Activated CD8-positive, alpha-beta T cell treated with anti-CD3 and anti-CD28 coated beads for 36 hours (primary cell): Measurements from ENCODE around the gene COG1. TPM values are rescaled to one million over a fixed set of nuclear protein-coding genes. Genes with fewer than 3 reads are reported as not detected.

Experiments
- ATAC-seq: fragments of 200-7000 bp; cut with Tn5 transposase; one replicate; pipeline ENCODE4 v1.10.0; 2021; ENCODE audit warnings: mild to moderate bottlenecking, moderate library complexity
- CTCF ChIA-PET: fragments of 350-600 bp; sonication (Branson Sonifier 250); formaldehyde crosslinking; loops from one replicate; lab custom pipeline; 2021; ENCODE audit warnings: antibody characterized with exemption; lab: Charles Lee
- POLR2A ChIA-PET: fragments of 350-600 bp; sonication (Branson Sonifier 250); formaldehyde crosslinking; loops from one replicate; lab custom pipeline; 2021; ENCODE audit warnings: antibody characterized with exemption; lab: Charles Lee
- DNase-seq: peaks from one replicate; pipeline ENCODE4 v3.0.0-alpha.2; 2020
- H3K27ac Mint-ChIP-seq: one replicate; pipeline ENCODE4 v1.8.0; 2021; ENCODE audit warnings: mild to moderate bottlenecking, mixed read lengths
- H3K27me3 Mint-ChIP-seq: one replicate; pipeline ENCODE4 v1.8.0; 2021; ENCODE audit warnings: mixed read lengths
- H3K36me3 Mint-ChIP-seq: one replicate; pipeline ENCODE4 v1.8.0; 2021; ENCODE audit warnings: low read depth, mixed read lengths
- H3K4me1 Mint-ChIP-seq: one replicate; pipeline ENCODE4 v1.8.0; 2021; ENCODE audit warnings: low read depth, mixed read lengths
- H3K4me3 Mint-ChIP-seq: one replicate; pipeline ENCODE4 v1.8.0; 2021; ENCODE audit warnings: mild to moderate bottlenecking, moderate library complexity, mixed read lengths
- H3K9me3 Mint-ChIP-seq: one replicate; pipeline ENCODE4 v1.8.0; 2021; ENCODE audit warnings: mixed read lengths
- intact Hi-C: fragments of 100-400 bp; cut with micrococcal nuclease; formaldehyde crosslinking; loops from one replicate; pipeline ENCODE4 v1.10.0; 2022
- total RNA-seq, 2 experiments: library from RNA; stranded (reverse); gene quantifications; one replicate each; pipeline ENCODE4 v1.2.3, GENCODE V29; 2021
- TF ChIP-seq, protein P1 (sequence below): fragments of 200-600 bp; IDR thresholded peaks from one replicate; pipeline ENCODE4 v1.8.0; 2022; ENCODE audit warnings: antibody characterized with exemption, mild to moderate bottlenecking

COG1 gene
- total RNA-seq, 2 experiments from 2014 or later, result 24.6 to 27.9 TPM

DNA sequence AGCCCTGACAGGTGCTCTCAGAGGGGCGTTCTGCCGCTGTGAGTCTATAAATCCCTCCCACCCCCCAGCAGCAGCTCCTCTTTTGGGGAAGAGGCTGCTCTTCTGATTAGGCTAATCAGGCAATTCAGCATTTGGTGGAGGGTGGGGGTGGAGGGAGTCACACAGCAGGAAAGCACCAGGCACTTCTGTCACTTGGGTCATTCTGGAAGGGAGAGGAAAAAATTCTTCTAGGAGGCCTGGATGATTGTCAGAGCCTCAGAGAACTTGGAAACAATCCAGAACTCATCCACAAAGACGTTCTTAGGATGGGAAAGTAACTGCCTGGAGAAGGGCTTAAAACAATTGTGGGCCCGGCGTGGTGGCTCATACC lies 35.3 kb upstream of the COG1 start:
- POLR2A ChIA-PET, result no interaction called here
- Mint-ChIP-seq H3K4me3 (no peak overlapping the region), H3K27ac (no peak overlapping the region), H3K27me3 (peaks cover 16% of the 10 kb centered on the region), H3K36me3 (no peaks in the 10 kb centered on the region), H3K9me3 (peaks cover under 1% of the 10 kb centered on the region), H3K4me1 (peaks cover 4% of the 10 kb centered on the region)
- TF ChIP-seq, protein P1, sequence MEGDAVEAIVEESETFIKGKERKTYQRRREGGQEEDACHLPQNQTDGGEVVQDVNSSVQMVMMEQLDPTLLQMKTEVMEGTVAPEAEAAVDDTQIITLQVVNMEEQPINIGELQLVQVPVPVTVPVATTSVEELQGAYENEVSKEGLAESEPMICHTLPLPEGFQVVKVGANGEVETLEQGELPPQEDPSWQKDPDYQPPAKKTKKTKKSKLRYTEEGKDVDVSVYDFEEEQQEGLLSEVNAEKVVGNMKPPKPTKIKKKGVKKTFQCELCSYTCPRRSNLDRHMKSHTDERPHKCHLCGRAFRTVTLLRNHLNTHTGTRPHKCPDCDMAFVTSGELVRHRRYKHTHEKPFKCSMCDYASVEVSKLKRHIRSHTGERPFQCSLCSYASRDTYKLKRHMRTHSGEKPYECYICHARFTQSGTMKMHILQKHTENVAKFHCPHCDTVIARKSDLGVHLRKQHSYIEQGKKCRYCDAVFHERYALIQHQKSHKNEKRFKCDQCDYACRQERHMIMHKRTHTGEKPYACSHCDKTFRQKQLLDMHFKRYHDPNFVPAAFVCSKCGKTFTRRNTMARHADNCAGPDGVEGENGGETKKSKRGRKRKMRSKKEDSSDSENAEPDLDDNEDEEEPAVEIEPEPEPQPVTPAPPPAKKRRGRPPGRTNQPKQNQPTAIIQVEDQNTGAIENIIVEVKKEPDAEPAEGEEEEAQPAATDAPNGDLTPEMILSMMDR, result no peak
- DNase-seq, result no peak
- no peak for ATAC-seq
- intact Hi-C loops, result loop anchor here (5.0 to 10.0 kb wide), 3 partner anchors 170 to 603 kb away; no protein-coding TSS in a partner anchor
- CTCF ChIA-PET, result interaction anchor here (1.2 to 4.4 kb wide), 9 partner anchors 12 to 601 kb away, joined by 3 to 97 read pairs (median 11); no protein-coding TSS in a partner anchor

DNA sequence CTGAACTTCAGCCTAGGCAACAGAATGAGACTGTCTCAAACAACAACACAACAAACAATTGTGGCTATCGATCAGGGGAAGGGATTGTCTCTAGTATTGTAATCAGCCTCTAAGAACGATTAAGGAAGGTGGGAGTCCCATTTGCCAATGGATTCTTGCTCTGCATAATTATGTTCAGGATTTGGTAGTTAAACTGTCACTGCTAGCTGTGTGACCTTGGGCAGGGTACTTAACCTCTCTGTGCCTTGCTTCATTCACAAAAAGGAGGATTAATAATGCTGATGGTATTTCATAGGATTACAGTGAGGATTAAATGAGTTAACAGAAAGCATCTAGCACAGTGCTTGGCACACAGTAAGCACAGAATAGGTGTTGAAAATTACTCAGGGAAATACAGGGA lies 34.7 kb upstream of the COG1 start:
- intact Hi-C loops, result loop anchor here (5.0 to 10.0 kb wide), 3 partner anchors 171 to 603 kb away; no protein-coding TSS in a partner anchor
- ATAC-seq, result no peak
- Mint-ChIP-seq H3K27ac (no peak overlapping the region), H3K27me3 (peaks cover 22% of the 10 kb centered on the region), H3K4me1 (peaks cover 3% of the 10 kb centered on the region), H3K4me3 (no peak overlapping the region), H3K36me3 (no peaks in the 10 kb centered on the region), H3K9me3 (no peaks in the 10 kb centered on the region)
- DNase-seq, result no peak
- ChIA-PET CTCF (interaction anchor here (3.1 to 4.4 kb wide), 2 partner anchors 172 to 431 kb away, joined by 27 to 97 read pairs; no protein-coding TSS in a partner anchor), POLR2A (no interaction called here)
- TF ChIP-seq, protein P1, result no peak

DNA sequence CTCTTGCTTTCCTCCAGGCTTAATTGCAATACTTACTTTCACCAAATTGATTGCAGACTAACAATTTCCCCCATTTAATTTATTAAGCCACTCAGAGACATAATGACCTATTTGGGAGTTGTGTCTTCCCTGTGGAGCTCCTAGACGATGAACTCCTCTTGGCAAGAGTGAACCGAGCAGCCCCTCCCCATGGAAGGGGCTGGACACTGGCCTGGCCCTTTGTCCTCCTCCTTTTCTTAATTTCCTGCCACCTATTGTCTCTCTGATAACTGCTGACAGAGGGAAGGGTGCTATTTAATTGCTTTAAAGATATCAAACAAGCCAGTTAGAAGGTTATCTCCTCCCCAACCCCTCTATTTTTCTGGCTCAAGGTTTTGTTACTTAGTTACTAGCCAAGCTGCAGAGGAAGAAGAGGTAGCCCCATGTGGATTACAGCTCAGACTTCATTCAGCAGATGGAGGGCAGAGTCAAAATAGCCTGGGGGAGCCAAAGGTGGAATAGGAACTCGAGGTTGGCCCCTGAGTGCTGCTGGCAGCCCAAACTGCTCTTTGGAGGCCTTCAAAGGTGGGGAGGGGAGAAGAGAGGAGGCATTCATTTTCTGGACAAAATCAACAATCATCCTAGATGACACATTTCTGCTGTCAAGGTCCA lies 31.8 kb upstream of the COG1 start:
- H3K4me1 Mint-ChIP-seq, result peaks cover 12% of the 10 kb centered on the region
- intact Hi-C loops, result no loop called here
- DNase-seq (no peak), ATAC-seq (no peak)
- CTCF ChIA-PET, result no interaction called here
- POLR2A ChIA-PET, result no interaction called here
- TF ChIP-seq, protein P1, result no peak
- H3K27ac Mint-ChIP-seq, result no peak overlapping the region
- no peaks in the 10 kb centered on the region for H3K9me3 Mint-ChIP-seq
- H3K27me3 Mint-ChIP-seq, result peaks cover 46% of the 10 kb centered on the region
- H3K4me3 Mint-ChIP-seq, result no peak overlapping the region
- no peaks in the 10 kb centered on the region for H3K36me3 Mint-ChIP-seq

DNA sequence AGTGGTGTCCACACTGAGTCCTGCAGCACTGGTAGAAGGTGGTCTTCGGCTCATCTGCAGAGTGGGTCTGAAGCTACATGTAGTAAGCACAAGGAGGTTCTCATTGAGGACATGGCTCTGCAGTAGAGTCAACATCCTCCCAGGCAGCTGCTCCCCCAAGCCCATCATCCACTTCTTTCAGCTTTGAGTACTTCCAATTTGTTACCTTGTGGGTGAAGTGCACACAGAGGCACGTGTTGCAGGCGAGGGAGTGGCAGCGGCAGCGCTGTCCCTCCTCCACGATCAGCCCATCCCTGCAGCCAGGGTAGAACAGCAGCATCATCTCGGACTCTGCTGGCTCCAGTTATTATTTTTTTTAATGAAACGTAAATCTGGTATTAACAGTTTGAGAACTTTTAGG lies 29.8 kb upstream of the COG1 start:
- no peaks in the 10 kb centered on the region for H3K9me3 Mint-ChIP-seq
- POLR2A ChIA-PET, result no interaction called here
- ATAC-seq, result no peak
- TF ChIP-seq, protein P1, result no peak
- no peaks in the 10 kb centered on the region for H3K36me3 Mint-ChIP-seq
- no peak overlapping the region for H3K4me3 Mint-ChIP-seq
- H3K27me3 Mint-ChIP-seq, result peaks cover 61% of the 10 kb centered on the region
- intact Hi-C loops, result no loop called here
- H3K4me1 Mint-ChIP-seq, result peaks cover 25% of the 10 kb centered on the region
- CTCF ChIA-PET, result interaction anchor here (1.8 to 3.7 kb wide), 2 partner anchors 207 to 437 kb away, joined by 6 to 26 read pairs; no protein-coding TSS in a partner anchor
- H3K27ac Mint-ChIP-seq, result no peak overlapping the region
- no peak for DNase-seq
